GM10266 (cell line): ENCODE data around the gene HMGN1.

Source experiments
- DNase-seq: peaks from one replicate; pipeline ENCODE4 v3.0.0; 2012; ENCODE audit errors: extremely low spot score
- CTCF ChIP-seq: IDR thresholded peaks from 2 replicates; pipeline ENCODE4 v1.5.1; 2012; ENCODE audit warnings: mild to moderate bottlenecking, low read depth; ENCODE audit not compliant: control insufficient read depth, insufficient read depth; ENCODE audit errors: missing control alignments

Gene HMGN1, protein sequence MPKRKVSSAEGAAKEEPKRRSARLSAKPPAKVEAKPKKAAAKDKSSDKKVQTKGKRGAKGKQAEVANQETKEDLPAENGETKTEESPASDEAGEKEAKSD

DNA sequence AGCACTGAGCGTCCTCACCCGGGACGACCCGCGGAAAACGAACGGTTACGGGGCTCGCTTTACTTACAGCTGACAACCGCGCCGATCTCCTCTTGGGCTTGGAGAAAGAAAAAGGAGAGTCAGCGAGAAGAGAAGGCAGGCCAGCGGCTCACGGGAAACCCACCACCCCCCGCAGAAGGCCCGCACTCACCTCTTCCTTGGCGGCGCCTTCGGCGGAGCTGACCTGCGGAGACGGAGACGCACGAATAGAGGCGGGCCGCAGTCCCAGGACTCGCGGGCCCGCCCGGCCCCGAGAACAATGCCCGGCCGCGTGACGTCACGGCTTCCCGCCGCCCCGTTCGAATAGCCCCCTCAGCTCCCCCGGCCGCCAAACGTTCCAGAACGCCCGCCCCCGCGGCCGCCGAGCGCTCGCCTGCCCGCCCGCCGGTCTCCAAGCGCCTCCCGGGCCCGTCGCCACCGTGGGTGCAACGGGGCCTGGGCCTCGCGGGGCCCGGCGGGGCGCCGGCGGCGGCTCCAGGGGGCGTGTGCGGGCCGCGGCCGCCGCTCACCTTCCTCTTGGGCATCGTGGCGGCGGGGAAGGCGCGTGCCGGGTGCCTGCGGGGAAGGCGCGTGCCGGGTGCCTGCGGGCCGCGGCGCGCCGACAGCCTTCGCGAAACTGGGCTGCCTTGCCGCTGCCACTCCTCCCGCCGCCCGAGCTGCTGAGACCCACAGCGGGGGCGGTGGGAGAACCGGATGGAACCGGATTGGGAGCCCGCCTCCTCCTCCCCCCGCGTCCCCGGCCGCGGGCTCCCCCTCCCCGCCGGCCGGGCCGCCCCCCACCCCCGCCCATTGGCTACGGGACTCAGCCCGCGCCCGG is at the start of gene HMGN1:
TSS of gene HMGN1 (minus strand) at position 734 of the 856 bp plus-strand sequence. CDS start at position 563, 171 bp downstream.
- no peak for TF ChIP-seq CTCF
- peak; percentile 99 for DNase-seq

DNA sequence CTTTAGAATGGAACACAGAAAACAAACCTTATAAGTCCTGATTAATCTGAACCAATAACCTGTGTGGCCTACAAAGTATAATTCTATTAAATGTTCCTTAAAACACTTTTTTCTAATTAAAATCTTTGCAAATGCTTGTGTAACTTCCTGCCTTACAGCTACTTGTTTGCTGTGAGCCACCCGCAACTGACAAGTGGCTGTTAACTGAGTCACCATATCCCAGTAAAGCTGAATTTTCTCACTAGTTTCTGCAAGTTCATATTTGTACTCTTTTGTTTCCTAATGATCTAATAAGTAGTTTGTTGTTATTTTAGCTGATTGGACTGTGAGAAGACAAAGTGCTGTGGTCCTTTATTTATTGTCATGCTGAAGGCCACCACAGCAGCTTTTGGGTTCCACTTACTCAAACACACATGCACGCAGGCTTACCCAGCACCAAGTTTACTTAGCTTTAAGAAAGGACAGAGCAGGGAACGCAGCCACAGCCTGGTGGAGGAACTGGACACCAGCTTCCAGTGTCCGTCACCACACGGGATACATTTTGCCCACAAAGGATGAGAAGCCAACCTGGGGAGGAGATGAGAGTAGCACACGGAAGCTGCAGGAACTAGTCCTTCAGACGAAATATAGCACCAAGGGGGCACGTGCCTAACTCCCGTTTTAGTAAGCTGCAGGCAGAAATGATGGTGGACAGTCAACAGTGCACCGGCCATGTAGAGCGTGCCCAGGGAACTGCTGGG is 48.9 kb upstream of the HMGN1 start:
- no peak for DNase-seq
- no peak for TF ChIP-seq CTCF

GRCh38 chr21:39392981-39393380 is 44.1 kb upstream of the HMGN1 start:
- DNase-seq = no peak

GRCh38 chr21:39390212-39390765 is 41.4 kb upstream of the HMGN1 start:
- TF ChIP-seq CTCF = no peak
- DNase-seq = no peak

More at GRCh38 chr21:39392981-39393380, 44.1 kb upstream of the HMGN1 start:
- TF ChIP-seq CTCF = no peak

- DNase-seq = no peak
- no peak for TF ChIP-seq CTCF
Observed at GRCh38 chr21:39388811-39389155, 39.9 kb upstream of the HMGN1 start.

DNA sequence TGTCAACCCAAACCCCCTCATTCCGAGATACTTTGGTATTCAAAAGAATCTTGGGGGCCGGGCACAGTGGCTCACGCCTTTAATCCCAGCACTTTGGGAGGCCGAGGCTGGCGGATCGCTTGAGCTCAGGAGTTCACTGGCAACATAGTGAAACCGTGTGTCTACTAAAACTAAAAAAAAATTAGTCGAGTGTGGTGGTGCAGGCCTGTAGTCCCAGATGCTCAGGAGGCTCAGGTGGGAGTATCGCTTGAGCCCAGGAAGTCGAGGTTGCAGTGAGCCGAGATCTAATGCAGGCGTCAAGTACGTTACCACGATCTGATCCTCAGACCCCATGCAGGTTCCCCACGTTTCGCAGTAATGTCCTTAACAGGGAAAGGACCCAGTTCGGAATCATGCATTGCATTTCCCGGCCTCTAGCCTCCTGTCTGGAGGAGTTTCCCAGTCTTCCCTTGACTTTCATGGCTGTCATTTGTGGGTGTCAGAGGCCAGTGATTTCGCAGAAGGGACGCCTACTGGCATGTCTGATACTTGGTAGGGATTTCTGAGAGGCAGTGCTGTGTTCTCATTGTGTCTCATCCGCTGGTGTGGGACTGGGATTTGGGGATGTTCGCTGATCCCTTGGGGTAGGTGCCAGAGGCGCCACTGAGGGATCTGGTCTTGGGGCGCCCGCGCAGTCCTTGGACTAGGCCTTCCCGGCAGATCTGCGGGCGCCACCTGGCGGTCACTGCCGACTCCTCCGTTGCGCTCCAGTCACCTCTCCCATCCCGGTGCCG is 39.3 kb upstream of the HMGN1 start:
- peak; percentile 98 for TF ChIP-seq CTCF
- peak; percentile 84 for DNase-seq
